HepG2 (cell line): Measurements from ENCODE around the gene DNAAF1. TPM values are rescaled to one million over a fixed set of nuclear protein-coding genes. Genes with fewer than 3 reads are reported as not detected.

Source experiments
- FOXO4 ChIP-seq: sonication (generic); formaldehyde crosslinking; conservative IDR thresholded peaks from 2 replicates; pipeline ENCODE4 v1.8.1; 2023; ENCODE audit warnings: missing genetic modification reagents
- ISL2 ChIP-seq: sonication (generic); formaldehyde crosslinking; IDR thresholded peaks from 2 replicates; pipeline ENCODE4 v1.5.0; 2020; ENCODE audit warnings: missing genetic modification reagents
- SCMH1 ChIP-seq: sonication (generic); formaldehyde crosslinking; IDR thresholded peaks from 2 replicates; pipeline ENCODE4 v1.9.0; 2021; ENCODE audit warnings: missing genetic modification reagents, mild to moderate bottlenecking, borderline replicate concordance
- SNAPC4 ChIP-seq: sonication (generic); formaldehyde crosslinking; IDR thresholded peaks from 2 replicates; pipeline ENCODE4 v1.4.0; 2020; ENCODE audit warnings: mild to moderate bottlenecking, missing genetic modification reagents
- TCF7 ChIP-seq: sonication (generic); IDR thresholded peaks from 2 replicates; pipeline ENCODE4 v1.6.1; 2016; ENCODE audit warnings: antibody characterized with exemption, low read depth
- TERF1 ChIP-seq: sonication (generic); formaldehyde crosslinking; IDR thresholded peaks from 2 replicates; pipeline ENCODE4 v1.8.0; 2022; ENCODE audit warnings: mild to moderate bottlenecking, missing genetic modification reagents, moderate library complexity
- ZNF160 ChIP-seq: sonication (generic); formaldehyde crosslinking; IDR thresholded peaks from 2 replicates; pipeline ENCODE4 v1.8.0; 2022; ENCODE audit warnings: mild to moderate bottlenecking, inconsistent platforms, missing genetic modification reagents
- ZNF407 ChIP-seq: sonication (generic); formaldehyde crosslinking; IDR thresholded peaks from one replicate; pipeline ENCODE4 v1.5.1; 2020; ENCODE audit warnings: mild to moderate bottlenecking, missing genetic modification reagents; ENCODE audit errors: not compliant biosample characterization
- ZNF597 ChIP-seq: sonication (generic); formaldehyde crosslinking; IDR thresholded peaks from 2 replicates; pipeline ENCODE4 v1.5.0; 2020; ENCODE audit warnings: missing genetic modification reagents
- ZNF850 ChIP-seq: sonication (generic); formaldehyde crosslinking; conservative IDR thresholded peaks from 2 replicates; pipeline ENCODE4 v1.9.0; 2021; ENCODE audit warnings: mild to moderate bottlenecking, missing genetic modification reagents
- polyA plus RNA-seq, 8 experiments: library from polyadenylated mRNA; depleted of rRNA in 3 of 8; stranded (reverse) in 7 of 8; unstranded in 1 of 8; fragments of >200 nt; fragmentation: Illumina TruSeq in 4 of 8; extraction: Trizol in 4 of 8; gene quantifications; 2 replicates each; pipeline versions ENCODE4 v1.2.1 to v1.2.3, GENCODE V29; 2011 to 2016; ENCODE audit warnings: low read depth in 4 of 8, missing spikeins in 1 of 8, mixed read lengths in 1 of 8; ENCODE audit not compliant: insufficient read depth in 1 of 8
- total RNA-seq, 5 experiments: library from RNA; depleted of rRNA; stranded (reverse); fragments of >200 nt; fragmentation: Illumina TruSeq; extraction: Trizol; gene quantifications; 2 replicates each; pipeline ENCODE4 v1.2.3, GENCODE V29; 2016; ENCODE audit warnings: low read depth in 1 of 5

The DNAAF1 gene
- total and polyA plus RNA-seq, 2 of the 13 experiments (the other 11 are each of a cell fraction or from before 2014, with no cell fraction given): 0.04 TPM; not detected in 1

GRCh38 chr16:84115919-84116719, 29.0 kb upstream of the DNAAF1 start (continued):
- TF ChIP-seq SNAPC4 (no peak), TERF1 (no peak), ZNF160 (0 out of 2 replicates have a peak, but pooled peaks have one; percentile 24), FOXO4 (CRISPR knock-in tag) (no peak), ZNF407 (CRISPR knock-in tag) (no peak), SCMH1 (CRISPR knock-in tag) (no peak), ZNF850 (0 out of 2 replicates have a peak, but pooled peaks have one; percentile 2), TCF7 (no peak), ZNF597 (CRISPR knock-in tag) (no peak), ISL2 (0 out of 2 replicates have a peak, but pooled peaks have one; percentile 4)
